PC-9 (cell line): ENCODE data around the gene NTNG1. TPM values are rescaled to one million over a fixed set of nuclear protein-coding genes. Genes with fewer than 3 reads are reported as not detected.

ENCODE experiments used
- BruUV-seq: library from RNA; stranded (reverse); fragments of 400-500 nt; replicated peaks from 2 replicates; lab custom pipeline; 2021; lab: Mats Ljungman, UMichigan
- CTCF ChIA-PET: fragments of 300-600 bp; sonication (Branson Sonifier 250); formaldehyde crosslinking; loops from one replicate; lab custom pipeline; 2022; ENCODE audit warnings: antibody characterized with exemption; lab: Charles Lee
- POLR2A ChIA-PET: fragments of 300-600 bp; sonication (Branson Sonifier 250); formaldehyde crosslinking; loops from one replicate; lab custom pipeline; 2022; ENCODE audit warnings: antibody characterized with exemption; ENCODE audit not compliant: unreplicated experiment; lab: Charles Lee
- DNase-seq, 2 experiments: peaks; one replicate each; pipeline versions ENCODE4 v3.0.0 to v3.0.0-alpha.2; 2015 to 2022; ENCODE audit warnings: mixed read lengths in 1 of 2
- H2AFZ ChIP-seq: fragments of 200-600 bp; sonication (generic); 2 replicates; pipeline ENCODE4 v1.8.1; 2017; ENCODE audit warnings: antibody characterized with exemption
- H3F3A ChIP-seq: fragments of 200-600 bp; sonication (generic); 2 replicates; pipeline ENCODE4 v1.8.1; 2017; ENCODE audit warnings: antibody characterized with exemption, mild to moderate bottlenecking, low read depth; ENCODE audit not compliant: insufficient read depth
- H3K27ac ChIP-seq: fragments of 200-600 bp; sonication (generic); 2 replicates; pipeline ENCODE4 v1.6.1; 2016; ENCODE audit warnings: mixed run types
- H3K27me3 ChIP-seq: fragments of 200-600 bp; sonication (generic); 2 replicates; pipeline ENCODE4 v1.6.1; 2016; ENCODE audit warnings: low read depth, mixed run types; ENCODE audit not compliant: insufficient read depth
- H3K36me3 ChIP-seq: fragments of 200-600 bp; sonication (generic); 2 replicates; pipeline ENCODE4 v1.6.1; 2016; ENCODE audit warnings: low read depth, mixed run types
- H3K4me1 ChIP-seq: fragments of 200-600 bp; sonication (generic); replicated peaks from 2 replicates; pipeline ENCODE4 v1.6.1; 2016; ENCODE audit warnings: mixed run types; ENCODE audit not compliant: insufficient read depth
- H3K4me2 ChIP-seq: fragments of 200-600 bp; sonication (generic); 2 replicates; pipeline ENCODE4 v1.6.1; 2017; ENCODE audit warnings: mixed run types
- H3K4me3 ChIP-seq: fragments of 200-600 bp; sonication (generic); 2 replicates; pipeline ENCODE4 v1.6.1; 2016; ENCODE audit warnings: mixed run types
- H3K79me2 ChIP-seq: fragments of 200-600 bp; sonication (generic); 2 replicates; pipeline ENCODE4 v1.6.1; 2017; ENCODE audit warnings: low read depth, mixed run types
- H3K9me2 ChIP-seq: fragments of 200-600 bp; sonication (generic); 2 replicates; pipeline ENCODE4 v1.8.1; 2017; ENCODE audit warnings: mild to moderate bottlenecking; ENCODE audit not compliant: insufficient read depth
- H3K9me3 ChIP-seq: fragments of 200-600 bp; sonication (generic); 2 replicates; pipeline ENCODE4 v1.8.1; 2016; ENCODE audit warnings: low read depth; ENCODE audit not compliant: insufficient read depth
- H4K20me1 ChIP-seq: fragments of 200-600 bp; sonication (generic); 2 replicates; pipeline ENCODE4 v1.8.1; 2017; ENCODE audit not compliant: insufficient read depth
- EZH2 ChIP-seq: fragments of 200-600 bp; sonication (generic); IDR thresholded peaks from 2 replicates; pipeline ENCODE4 v1.8.0; 2017; ENCODE audit warnings: antibody characterized with exemption, low read depth
- intact Hi-C: fragments of 100-400 bp; cut with micrococcal nuclease; formaldehyde crosslinking; loops from one replicate; pipeline ENCODE4 v1.10.0; 2022; ENCODE audit not compliant: unreplicated experiment
- total RNA-seq: library from RNA; stranded (reverse); gene quantifications from 2 replicates; pipeline ENCODE4 v1.2.3, GENCODE V29; 2021
- TF ChIP-seq, protein P1 (sequence below): fragments of 200-600 bp; sonication (generic); conservative IDR thresholded peaks from 2 replicates; pipeline ENCODE4 v1.6.1; 2017; ENCODE audit warnings: mixed run types, antibody characterized with exemption, mild to moderate bottlenecking, moderate library complexity

The NTNG1 gene
- total RNA-seq, 1 experiment from 2014 or later, result not detected

DNA sequence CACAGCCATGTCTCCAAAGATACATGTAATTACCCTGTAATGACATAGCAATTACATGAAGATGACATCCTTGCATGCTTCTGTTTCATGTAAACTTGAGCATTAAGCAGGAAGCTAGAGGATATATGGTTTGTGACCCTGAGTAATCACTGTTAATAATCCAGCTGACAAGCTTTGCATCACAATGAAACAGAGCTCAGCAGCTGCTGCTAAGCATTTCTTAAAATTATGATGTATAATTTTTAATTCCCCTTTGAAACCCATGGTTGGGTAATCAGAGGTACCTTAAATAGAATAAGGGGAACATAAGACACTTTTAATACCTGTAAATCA, 293.5 kb downstream of the NTNG1 start:
- Histone ChIP-seq H3K27me3 (no peaks in the 10 kb centered on the region), H3K4me2 (no peak overlapping the region), H3K9me2 (no peaks in the 10 kb centered on the region), H4K20me1 (no peaks in the 10 kb centered on the region), H3K4me1 (no peaks in the 10 kb centered on the region), H3K79me2 (no peaks in the 10 kb centered on the region), H3K36me3 (no peaks in the 10 kb centered on the region), H3K4me3 (no peak overlapping the region), H3K9me3 (no peaks in the 10 kb centered on the region), H2AFZ (no peak overlapping the region), H3K27ac (no peak overlapping the region), H3F3A (no peaks in the 10 kb centered on the region)
- intact Hi-C loops, result loop anchor here (10.0 kb wide), 1 partner anchor 90 kb away; no protein-coding TSS in a partner anchor
- TF ChIP-seq EZH2, result no peak
- TF ChIP-seq, protein P1, sequence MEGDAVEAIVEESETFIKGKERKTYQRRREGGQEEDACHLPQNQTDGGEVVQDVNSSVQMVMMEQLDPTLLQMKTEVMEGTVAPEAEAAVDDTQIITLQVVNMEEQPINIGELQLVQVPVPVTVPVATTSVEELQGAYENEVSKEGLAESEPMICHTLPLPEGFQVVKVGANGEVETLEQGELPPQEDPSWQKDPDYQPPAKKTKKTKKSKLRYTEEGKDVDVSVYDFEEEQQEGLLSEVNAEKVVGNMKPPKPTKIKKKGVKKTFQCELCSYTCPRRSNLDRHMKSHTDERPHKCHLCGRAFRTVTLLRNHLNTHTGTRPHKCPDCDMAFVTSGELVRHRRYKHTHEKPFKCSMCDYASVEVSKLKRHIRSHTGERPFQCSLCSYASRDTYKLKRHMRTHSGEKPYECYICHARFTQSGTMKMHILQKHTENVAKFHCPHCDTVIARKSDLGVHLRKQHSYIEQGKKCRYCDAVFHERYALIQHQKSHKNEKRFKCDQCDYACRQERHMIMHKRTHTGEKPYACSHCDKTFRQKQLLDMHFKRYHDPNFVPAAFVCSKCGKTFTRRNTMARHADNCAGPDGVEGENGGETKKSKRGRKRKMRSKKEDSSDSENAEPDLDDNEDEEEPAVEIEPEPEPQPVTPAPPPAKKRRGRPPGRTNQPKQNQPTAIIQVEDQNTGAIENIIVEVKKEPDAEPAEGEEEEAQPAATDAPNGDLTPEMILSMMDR, result no peak
- no peak for DNase-seq
- no TSS peak for BruUV-seq
- ChIA-PET CTCF (no interaction called here), POLR2A (no interaction called here)

- no peaks in the 10 kb centered on the region for H3F3A ChIP-seq
- no peaks in the 10 kb centered on the region for H3K36me3 ChIP-seq
- H3K9me3 ChIP-seq, result no peaks in the 10 kb centered on the region
- H2AFZ ChIP-seq, result no peak overlapping the region
- no TSS peak for BruUV-seq
- H3K4me2 ChIP-seq, result no peak overlapping the region
- no peaks in the 10 kb centered on the region for H3K9me2 ChIP-seq
- H3K79me2 ChIP-seq, result no peaks in the 10 kb centered on the region
- ChIA-PET POLR2A (no interaction called here), CTCF (no interaction called here)
- H3K27me3 ChIP-seq, result no peaks in the 10 kb centered on the region
- TF ChIP-seq, protein P1, result no peak
- no peak for TF ChIP-seq EZH2
- H4K20me1 ChIP-seq, result no peaks in the 10 kb centered on the region
- DNase-seq, result no peak
- intact Hi-C loops, result loop anchor here (10.0 kb wide), 1 partner anchor 88 kb away; no protein-coding TSS in a partner anchor
- no peak overlapping the region for H3K4me3 ChIP-seq
- no peaks in the 10 kb centered on the region for H3K4me1 ChIP-seq
- H3K27ac ChIP-seq, result no peak overlapping the region
Measured at GRCh38 chr1:107436552-107437241, 295.9 kb downstream of the NTNG1 start.

DNA sequence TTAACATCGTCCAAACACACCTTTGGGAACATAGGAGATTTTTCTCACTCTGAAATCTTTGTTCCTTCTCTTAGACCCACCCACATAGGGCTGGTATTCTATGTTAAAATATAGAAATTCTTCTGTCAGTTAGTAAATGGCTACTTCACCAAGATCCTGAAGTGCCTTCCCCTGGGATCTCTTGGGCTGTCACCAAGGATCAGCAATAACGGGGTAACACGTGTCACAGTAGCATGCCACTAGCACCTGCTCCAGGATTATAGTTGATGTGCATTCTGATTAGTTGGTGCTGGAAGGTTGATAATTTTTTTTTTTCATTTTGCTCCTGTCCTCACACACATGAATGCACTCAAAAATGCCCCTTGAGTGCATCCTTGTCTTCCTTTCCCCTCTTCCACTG, 298.7 kb downstream of the NTNG1 start:
- ChIA-PET POLR2A (no interaction called here), CTCF (no interaction called here)
- intact Hi-C loops, result loop anchor here (10.0 kb wide), 1 partner anchor 85 kb away; no protein-coding TSS in a partner anchor
- no peak for DNase-seq
- no peaks in the 10 kb centered on the region for H3K36me3 ChIP-seq
- H3K27ac ChIP-seq, result no peak overlapping the region
- TF ChIP-seq EZH2, result no peak
- TF ChIP-seq, protein P1, result no peak
- no TSS peak for BruUV-seq
- no peaks in the 10 kb centered on the region for H3K27me3 ChIP-seq
- H2AFZ ChIP-seq, result no peak overlapping the region
- no peaks in the 10 kb centered on the region for H3K9me3 ChIP-seq
- no peak overlapping the region for H3K4me3 ChIP-seq
- no peaks in the 10 kb centered on the region for H3K79me2 ChIP-seq
- no peaks in the 10 kb centered on the region for H3K9me2 ChIP-seq
- H4K20me1 ChIP-seq, result no peaks in the 10 kb centered on the region
- H3K4me2 ChIP-seq, result no peak overlapping the region
- no peaks in the 10 kb centered on the region for H3K4me1 ChIP-seq
- no peaks in the 10 kb centered on the region for H3F3A ChIP-seq
